Activated CD4-positive, alpha-beta T cell treated with anti-CD3 and anti-CD28 coated beads, Interleukin-2, amount 50 U/mL, for 48 hours (primary cell): ENCODE results near the gene SRCAP.
"Not testable (repeated sequence)": the region's sequence is repeated elsewhere in the genome, so short reads cannot be mapped to it uniquely, and the experiment has no call there.

ENCODE experiments used
- DNase-seq, 2 experiments: peaks; one replicate each; pipeline ENCODE4 v3.0.0-alpha.2; 2020

SRCAP gene

DNA sequence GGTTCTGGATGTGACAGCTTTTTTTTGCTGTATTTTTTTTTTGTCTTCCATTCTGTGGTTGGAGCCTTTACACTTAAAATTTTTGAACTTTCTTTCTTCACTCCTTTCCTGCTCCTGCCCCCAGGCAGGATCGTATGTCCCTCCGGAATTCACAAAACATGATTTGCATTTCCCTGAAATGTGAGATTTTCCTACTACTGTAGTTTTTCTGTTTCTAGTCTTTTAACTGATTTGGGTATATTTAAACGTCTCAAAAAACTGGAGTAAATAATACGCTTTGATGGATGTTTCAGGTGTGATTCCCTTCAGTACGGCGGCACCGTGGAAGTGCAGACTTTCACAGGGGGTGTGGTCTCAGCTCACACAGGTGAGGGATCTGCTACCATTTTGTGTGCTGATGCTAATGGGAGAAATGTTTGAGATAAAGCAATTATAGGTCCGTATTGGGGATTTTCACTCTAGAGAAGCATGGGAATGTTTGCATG, 686 bp downstream of the SRCAP start:
- no peak for DNase-seq

GRCh38 chr16:30700491-30700890, 1.5 kb downstream of the SRCAP start:
- no peak for DNase-seq

GRCh38 chr16:30700971-30701370, 2.0 kb downstream of the SRCAP start:
- DNase-seq = no peak

DNA sequence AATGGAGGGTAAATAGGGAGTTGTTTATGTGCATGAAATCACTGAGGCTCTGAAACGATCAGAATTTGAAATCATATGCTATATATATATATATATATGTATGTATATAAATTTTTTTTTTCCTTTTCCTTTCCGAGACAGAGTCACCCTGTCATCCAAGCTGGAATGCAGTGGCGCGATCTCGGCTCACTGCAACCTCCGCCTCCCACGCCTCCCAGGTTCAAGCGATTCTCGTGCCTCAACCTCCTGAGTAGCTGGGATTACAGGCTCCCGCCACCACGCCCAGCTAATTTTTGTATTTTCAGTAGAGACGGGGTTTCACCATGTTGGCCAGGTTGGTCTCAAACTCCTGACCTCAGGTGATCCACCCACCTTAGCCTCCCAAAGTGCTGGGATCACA, 4.1 kb downstream of the SRCAP start:
- not testable (repeated sequence) for DNase-seq

- no peak for DNase-seq
Observed at GRCh38 chr16:30703971-30704370, 5.0 kb downstream of the SRCAP start.

DNA sequence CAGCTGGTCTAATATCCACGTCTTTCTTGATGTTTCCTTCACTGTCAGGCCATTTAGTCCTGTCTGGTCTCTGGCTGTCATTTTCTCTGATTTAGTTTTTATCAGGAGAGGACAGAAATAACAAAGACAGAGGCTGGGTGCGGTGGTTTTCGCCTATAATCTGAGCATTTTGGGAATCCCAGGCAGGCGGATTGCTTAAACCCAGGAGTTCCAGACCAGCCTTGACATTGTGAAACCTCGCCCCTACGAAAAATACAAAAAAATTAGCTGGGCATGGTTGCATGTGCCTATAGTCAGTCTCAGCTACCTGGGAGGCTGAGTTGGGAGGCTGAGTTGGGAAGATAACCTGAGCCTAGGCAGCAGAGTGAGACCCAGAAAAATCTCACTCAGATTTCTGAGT, 7.1 kb downstream of the SRCAP start:
- DNase-seq = no peak

DNA sequence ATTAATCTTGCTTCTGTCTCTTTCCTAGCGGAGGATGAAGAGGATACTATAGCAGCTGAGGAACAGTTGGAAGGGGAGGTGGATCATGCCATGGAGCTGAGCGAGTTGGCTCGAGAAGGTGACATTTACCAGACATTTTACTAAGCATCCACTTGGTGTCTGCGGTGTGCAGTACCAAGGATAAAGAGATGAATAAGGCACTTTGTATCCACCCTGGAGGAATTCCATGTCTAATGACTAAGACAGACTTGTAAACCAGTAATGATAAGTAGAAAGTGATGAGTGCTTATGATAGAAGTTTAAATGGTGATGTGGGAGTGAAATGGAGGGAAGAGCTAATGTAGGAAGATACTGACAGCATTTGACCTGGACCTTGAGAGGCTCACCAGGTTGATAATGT, 12.0 kb downstream of the SRCAP start:
- DNase-seq = no peak

DNA sequence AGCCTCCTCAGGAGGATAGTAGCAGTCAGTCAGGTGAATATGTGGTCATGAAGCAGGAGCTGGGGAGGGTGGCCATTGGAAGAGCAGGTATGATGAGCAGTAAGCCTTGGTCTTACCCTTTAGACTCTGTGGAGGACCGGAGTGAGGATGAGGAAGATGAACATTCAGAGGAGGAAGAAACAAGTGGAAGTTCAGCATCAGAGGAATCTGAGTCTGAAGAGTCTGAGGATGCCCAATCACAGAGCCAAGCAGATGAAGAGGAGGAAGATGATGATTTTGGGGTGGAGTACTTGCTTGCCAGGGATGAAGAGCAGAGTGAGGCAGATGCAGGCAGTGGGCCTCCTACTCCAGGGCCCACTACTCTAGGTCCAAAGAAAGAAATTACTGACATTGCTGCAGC, 12.7 kb downstream of the SRCAP start:
- no peak for DNase-seq

GRCh38 chr16:30715750-30716445, 16.9 kb downstream of the SRCAP start:
- DNase-seq = peak; percentile 29 to 41

- no peak for DNase-seq
Observed at GRCh38 chr16:30720086-30720485, 21.1 kb downstream of the SRCAP start.

DNA sequence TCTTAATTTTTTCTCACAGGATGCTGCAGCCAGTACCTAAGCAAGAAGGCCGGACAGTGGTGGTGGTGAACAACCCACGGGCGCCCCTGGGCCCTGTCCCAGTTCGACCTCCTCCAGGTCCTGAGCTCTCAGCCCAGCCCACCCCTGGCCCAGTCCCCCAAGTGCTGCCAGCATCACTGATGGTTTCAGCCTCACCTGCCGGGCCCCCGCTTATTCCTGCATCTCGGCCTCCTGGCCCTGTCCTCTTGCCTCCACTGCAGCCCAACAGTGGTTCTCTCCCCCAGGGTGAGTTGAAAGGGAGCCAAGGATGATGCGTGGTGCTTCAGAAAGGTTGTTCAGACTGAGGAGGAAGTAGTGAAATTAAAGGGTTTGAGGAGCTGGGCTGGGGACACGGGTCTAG, 21.7 kb downstream of the SRCAP start:
- DNase-seq = no peak

GRCh38 chr16:30721167-30721566, 22.2 kb downstream of the SRCAP start:
- no peak for DNase-seq

DNA sequence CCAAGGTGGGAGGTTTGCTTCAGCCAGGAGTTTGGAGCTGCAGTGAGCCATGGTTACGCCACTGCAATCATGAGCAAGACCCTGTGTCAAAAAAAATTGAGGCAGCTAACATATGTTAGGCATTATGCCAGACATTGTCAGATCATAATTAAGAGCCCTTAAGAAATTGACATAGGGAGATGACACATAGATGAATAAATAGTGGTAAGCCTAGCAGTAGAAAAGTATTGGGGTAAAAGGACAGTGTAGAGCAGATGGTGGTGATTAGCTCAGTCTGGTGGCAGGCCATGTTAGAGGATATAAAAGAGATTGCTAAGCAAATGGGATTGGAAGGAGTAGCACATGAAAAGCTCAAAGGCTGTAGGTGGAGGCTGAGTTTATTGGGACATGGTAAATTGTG, 22.6 kb downstream of the SRCAP start:
- no peak for DNase-seq

- DNase-seq = no peak
Observed at GRCh38 chr16:30722443-30722842, 23.5 kb downstream of the SRCAP start.

GRCh38 chr16:30722916-30723315, 23.9 kb downstream of the SRCAP start:
- no peak for DNase-seq

DNA sequence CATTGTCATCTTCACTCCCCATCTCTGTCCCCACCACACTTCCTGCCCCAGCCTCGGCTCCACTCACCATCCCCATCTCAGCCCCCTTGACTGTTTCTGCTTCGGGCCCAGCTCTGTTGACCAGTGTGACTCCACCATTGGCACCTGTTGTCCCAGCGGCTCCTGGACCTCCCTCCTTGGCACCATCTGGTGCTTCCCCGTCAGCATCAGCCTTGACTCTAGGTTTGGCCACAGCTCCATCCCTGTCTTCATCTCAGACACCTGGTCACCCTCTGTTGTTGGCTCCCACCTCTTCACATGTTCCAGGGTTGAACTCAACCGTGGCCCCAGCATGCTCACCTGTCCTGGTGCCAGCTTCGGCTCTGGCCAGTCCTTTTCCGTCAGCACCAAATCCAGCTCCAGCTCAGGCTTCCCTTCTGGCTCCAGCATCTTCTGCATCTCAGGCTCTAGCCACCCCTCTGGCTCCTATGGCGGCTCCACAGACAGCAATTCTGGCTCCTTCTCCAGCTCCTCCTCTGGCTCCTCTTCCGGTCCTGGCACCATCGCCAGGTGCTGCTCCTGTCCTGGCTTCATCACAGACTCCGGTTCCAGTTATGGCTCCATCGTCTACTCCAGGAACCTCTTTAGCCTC, 24.9 kb downstream of the SRCAP start:
- DNase-seq = no peak

- no peak for DNase-seq
Observed at GRCh38 chr16:30724641-30725417, 25.9 kb downstream of the SRCAP start.

- DNase-seq = no peak
Observed at GRCh38 chr16:30725418-30725792, 26.4 kb downstream of the SRCAP start.

GRCh38 chr16:30728321-30728720, 29.4 kb downstream of the SRCAP start:
- no peak for DNase-seq

- DNase-seq = no peak
Observed at GRCh38 chr16:30728899-30729672, 30.1 kb downstream of the SRCAP start.

GRCh38 chr16:30731411-30731810, 32.4 kb downstream of the SRCAP start:
- DNase-seq = no peak

DNA sequence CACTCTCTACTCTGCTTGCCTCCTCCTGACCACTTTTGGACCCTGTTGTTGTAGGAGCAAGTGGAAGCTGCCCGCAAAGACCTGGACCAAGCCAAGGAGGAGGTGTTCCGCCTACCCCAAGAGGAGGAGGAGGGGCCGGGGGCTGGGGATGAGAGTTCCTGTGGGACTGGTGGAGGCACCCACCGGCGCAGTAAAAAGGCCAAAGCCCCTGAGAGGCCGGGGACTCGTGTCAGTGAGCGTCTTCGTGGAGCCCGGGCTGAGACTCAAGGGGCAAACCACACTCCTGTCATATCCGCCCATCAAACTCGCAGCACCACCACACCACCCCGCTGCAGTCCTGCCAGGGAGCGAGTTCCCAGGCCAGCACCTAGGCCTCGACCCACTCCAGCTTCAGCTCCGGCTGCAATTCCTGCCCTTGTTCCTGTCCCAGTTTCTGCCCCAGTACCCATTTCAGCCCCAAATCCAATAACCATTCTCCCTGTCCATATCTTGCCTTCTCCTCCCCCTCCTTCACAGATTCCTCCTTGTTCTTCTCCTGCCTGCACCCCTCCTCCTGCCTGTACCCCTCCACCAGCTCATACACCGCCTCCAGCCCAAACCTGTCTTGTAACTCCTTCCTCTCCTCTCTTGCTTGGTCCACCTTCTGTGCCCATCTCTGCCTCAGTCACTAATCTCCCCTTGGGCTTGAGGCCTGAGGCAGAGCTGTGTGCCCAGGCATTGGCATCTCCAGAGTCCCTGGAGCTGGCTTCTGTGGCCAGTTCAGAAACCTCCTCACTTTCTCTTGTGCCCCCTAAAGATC, 38.2 kb downstream of the SRCAP start:
- no peak for DNase-seq
